Occipital lobe (tissue), 3 donors: ENCODE data around the gene GPR146. TPM values are rescaled to one million over a fixed set of nuclear protein-coding genes. Genes with fewer than 3 reads are reported as not detected.

Experiments used
- DNase-seq: peaks from one replicate; lab custom pipeline; 2025; lab: John Stamatoyannopoulos, UW
- small RNA-seq: library from RNA; depleted of rRNA; stranded (forward); fragments of <200 nt; gene quantifications from one replicate; pipeline ENCODE3, GENCODE V24; 2014
- total RNA-seq: library from RNA; depleted of rRNA; stranded (reverse); fragments of >200 nt; gene quantifications from one replicate; pipeline ENCODE4 v1.2.3, GENCODE V29; 2014

The GPR146 gene
- total RNA-seq, 1 donor from 2014 or later = 6.7 TPM

GRCh38 chr7:1103789-1104515 is 59.6 kb downstream of the GPR146 start:
- no peak for DNase-seq

DNA sequence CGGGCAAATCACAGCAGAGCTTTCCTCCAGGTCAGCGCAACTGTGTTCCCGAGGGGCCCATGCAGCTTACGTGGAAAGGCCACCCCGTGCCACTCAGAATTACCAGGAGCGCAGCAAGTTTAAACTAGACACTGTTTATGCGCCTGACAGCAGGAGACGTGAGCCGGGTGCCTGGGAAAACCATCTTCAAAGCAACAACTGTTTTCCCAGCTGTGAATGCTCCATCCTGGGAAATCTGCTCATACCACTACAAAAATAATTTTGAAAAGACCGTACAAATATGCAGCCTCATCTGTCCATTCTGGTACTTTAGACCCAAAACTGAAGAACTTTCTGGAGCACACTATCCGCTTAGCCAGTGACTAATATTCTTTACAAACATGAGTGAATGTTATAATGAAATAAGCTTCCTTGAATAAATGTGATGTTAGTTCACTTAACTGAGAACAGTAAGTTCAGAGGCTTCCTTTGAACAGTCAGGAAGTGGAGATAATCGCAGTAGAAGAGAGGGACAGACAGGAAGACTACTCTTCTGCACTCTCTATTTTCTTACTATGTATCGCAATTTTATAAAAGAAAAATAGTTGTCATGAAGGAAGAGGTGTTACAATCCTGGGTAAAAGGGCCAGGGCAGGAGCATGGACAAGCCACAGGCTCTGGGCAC is 60.3 kb downstream of the GPR146 start:
- no peak for DNase-seq

- DNase-seq = no peak
These were observed 60.8 kb downstream of the GPR146 start for GRCh38 chr7:1105189-1105588.

DNA sequence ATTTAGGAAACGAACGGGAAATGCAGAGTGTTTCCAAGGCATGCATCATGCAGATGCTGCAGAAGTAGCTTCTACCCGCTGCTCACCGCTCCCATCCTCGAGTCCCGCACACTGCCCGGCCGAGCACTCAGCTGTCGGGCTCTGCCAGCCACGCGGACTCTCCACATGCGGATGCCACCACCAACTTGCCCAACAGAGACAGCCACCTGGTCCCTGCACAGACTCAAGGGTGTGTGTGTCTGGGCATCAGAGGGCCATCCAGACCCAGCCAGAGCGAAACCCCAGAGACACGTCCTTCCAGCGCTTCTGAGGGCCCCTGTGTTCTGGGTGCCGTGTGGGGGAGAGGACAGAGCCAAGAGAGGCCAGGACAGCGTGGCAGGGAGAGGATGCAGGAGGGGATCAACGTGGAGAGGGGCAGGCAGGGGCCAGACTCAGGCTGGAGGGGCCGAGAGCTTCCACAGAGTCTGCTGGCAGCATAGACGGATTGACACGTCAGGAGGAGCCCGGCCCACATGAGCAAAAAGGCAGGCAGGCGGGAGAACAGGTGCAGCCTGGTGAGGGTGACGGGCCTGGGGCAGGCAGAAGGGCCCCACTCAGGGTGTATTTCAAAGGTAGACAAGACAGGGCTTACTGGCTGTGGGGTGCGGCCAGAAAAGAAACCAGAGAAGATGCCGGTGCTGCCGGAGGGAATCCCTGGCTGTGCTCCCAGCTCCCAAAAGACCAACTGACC is 61.9 kb downstream of the GPR146 start:
- DNase-seq = no peak

GRCh38 chr7:1106793-1107421 is 62.6 kb downstream of the GPR146 start:
- DNase-seq = no peak

DNA sequence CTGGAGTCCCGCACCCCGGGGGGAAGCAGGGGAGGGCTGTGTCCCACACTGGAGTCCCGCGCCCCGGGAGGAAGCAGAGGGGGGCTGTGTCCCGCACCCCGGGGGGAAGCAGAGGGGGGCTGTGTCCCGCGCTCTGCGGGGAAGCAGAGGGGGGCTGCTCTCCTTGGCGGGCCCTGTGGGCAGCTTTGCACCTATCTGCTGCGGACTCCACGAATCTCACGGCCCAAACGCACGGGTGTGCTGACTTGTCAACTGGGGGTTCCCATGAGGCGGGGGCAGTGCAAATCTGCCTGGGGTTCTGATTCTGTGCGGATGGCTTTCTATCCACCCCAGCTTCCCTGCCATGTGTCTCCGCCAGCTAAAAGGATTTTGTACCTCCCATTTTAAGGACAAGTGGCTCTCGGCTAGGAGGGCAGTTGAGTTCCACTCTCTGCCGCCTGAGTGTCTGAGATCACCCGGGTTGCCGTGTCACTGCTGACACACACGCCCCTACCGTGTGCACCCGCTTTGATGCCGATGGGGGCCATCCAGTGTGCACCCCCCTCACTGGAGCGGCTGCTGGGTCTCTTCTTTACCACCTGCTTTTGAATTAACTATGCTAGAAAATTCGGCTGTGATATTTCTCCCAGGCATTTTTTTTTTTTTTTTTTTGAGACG is 64.0 kb downstream of the GPR146 start:
- no peak for DNase-seq

Small RNA genes within 50 kb of the gene (small RNA-seq; reads per million reads assigned to genes)
- 27.2 reads per million, percentile 94 among the genes with 10 or more reads in this experiment for gene MIR339

Other genes starting within 250 kb of the GPR146 start
- gene SUN1, start 212.1 kb upstream of the GPR146 start, total RNA-seq = 154 TPM
- gene GET4, start 168.0 kb upstream of the GPR146 start, total RNA-seq = 16.2 TPM
- 32.0 TPM for gene ADAP1, start 89.9 kb upstream of the GPR146 start, total RNA-seq
- gene COX19, start 69.0 kb upstream of the GPR146 start, total RNA-seq = 16.4 TPM
- not detected for gene CYP2W1, start 61.4 kb upstream of the GPR146 start, total RNA-seq
- gene GPER1, start 43.6 kb downstream of the GPR146 start, total RNA-seq = 1.1 TPM
- 14.7 TPM for gene ZFAND2A, start 115.7 kb downstream of the GPR146 start, total RNA-seq
- not detected for gene UNCX, start 188.3 kb downstream of the GPR146 start, total RNA-seq